Embryonic facial prominence (tissue), 1 donor: ENCODE data around the gene SLAIN1.

Experiments
- DNase-seq: peaks from one replicate; pipeline ENCODE4 v3.0.0-alpha.2; 2016; ENCODE audit errors: extremely low spot score

Gene SLAIN1

DNA sequence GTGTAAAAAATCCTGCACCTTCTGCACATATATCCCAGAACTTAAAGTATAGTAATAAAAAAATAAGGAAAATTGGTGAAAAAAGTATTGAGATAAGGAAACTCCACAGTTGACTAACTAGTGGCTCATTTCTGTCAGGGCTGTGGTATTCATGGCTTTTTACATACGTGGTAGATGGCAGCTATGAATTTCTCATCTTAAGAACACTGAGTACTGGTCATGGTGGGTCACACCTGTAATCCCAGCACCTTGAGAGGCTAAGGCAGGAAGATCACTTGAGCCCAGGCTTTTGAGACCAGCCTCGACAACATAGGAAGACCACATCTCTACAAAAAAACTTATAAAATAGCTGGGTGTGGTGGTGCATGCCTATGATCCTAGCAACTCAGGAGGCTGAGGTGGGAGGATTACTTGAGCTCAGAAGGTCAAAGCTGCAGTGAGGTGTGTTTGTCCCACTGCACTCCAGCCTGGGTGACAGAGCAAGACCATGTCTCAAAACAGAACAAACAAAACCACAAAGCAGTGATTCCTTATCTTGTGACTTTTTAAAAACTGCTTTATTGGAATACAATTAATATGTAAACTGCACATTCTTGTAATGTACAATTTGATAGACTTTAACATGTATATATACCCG lies 16.8 kb downstream of the SLAIN1 start:
- DNase-seq = no peak

DNA sequence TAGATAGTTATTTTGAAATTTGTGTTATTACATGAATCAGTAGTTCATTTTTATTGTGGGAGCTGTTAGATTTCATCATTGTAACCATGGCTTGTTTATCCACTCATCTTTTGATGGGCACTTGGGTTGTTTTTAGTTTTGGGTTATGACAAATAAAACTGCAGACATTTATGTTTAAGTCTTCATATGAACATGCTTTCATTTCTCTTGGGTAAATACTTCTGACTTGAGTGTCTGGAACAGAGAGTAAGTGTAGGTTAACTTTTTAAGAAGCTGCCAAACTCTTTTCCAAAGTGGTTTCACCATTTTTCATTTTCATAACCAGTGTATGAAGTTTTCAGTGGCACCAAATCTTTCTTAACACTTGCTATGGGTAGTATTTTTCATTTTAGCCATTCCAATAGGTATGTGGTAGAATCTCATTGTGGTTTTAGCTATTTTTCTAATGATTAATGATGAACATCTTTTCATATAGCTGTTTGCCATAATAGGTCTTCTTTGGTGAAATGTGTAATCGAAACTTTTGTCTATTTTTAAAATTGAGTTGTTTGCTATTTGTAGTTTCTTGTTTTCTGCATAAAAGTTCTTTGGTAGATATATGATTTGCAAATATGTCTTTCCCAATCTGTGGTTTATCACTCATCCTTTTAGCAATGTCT lies 17.9 kb downstream of the SLAIN1 start:
- DNase-seq = no peak

DNA sequence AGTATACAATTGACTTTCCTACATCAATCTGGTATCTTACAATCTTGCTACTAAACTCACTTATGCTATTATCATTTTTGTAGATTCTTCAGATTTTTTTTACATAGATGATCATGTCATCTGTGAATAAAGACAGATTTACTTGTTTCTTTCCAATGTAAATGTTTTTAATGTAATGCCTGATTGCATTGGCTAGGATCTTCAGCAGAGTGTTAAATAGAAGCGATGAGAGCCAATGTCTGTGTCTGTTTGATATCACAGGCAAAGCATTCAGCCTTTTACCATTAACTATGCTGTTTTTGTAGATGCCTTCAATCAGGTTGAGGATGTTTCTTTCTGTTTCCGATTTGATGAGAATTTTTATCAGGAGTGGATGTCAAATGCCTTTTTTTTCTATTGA lies 19.2 kb downstream of the SLAIN1 start:
- DNase-seq = no peak

GRCh38 chr13:77717508-77717907 lies 20.0 kb downstream of the SLAIN1 start:
- no peak for DNase-seq

- DNase-seq = no peak
These were observed 21.6 kb downstream of the SLAIN1 start for GRCh38 chr13:77719128-77719527.

DNA sequence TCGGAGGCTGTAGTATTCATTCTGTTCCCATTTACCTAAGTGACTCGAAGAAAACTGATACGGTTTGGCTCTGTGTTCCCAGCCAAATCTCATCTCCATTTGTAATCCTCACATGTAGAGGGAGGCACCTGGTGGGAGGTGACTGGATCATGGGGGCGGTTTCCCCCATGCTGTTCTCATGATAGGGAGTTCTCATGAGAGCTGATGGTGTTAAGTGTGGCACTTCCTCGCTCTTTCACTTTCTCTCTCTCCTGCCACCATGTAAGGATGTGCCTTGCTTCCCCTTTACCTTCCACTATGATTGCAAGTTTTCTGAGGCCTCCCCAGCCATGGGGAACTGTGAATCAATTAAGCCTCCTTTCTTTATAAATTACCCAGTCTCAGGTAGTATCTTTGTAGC lies 23.5 kb downstream of the SLAIN1 start:
- no peak for DNase-seq

- DNase-seq = no peak
These were observed 26.6 kb downstream of the SLAIN1 start for GRCh38 chr13:77724092-77724491.

DNA sequence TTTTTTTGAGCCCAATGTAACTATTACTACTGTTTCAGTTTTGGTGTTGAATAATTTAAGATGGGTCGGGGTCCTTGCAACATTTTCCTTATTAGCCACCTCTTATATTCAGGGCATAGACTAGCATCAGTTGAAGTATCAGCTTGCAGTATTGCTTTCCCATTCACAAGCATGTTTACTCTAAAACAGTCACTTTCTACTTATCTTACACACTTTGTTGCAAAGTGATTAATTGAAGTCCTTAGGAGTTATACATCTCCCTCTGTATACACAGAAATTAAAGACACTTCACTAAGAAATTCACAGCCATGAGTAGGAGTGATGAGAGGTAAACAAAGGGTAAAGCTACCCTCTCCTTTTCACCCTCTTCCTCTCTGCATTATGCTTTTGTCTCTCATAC lies 27.6 kb downstream of the SLAIN1 start:
- DNase-seq = no peak

DNA sequence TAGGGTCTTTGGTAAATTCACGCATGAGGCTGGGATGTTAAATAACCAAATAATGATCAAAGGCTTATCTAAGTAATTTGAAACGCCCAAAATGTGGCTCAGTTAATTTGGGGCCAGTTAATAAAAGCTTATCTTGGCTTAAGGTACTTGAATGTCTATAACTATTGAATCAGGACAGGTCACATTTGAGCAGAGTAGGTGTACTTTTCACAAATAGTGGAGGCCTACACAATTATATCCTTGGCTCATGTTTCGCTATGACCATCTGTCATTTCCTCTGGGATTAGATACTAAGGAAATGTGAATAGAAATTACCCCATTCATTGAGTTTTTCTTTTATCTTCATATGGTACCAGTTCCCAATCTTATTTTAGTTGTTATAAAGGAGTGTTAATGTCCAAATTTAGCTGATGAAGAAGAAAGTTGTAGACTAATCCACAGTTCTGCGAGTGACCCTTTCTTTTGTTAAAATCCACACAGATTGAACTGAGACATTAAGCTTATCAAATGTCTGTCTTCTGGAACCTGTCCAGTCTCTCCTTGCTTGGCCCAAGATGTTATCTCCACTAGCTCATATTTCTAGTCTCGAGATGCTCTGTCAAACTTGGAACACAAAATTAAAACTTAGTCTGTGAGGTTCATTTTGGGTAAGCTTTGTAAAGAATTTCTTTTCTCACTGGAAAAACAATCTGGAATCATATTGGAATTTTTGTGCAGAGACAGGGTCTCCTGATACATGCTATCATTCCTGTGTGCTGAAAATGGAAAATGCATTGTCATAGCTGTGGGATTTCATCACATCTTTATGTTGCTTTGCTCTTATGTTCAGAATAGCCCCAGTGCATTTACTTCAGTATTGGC lies 31.0 kb downstream of the SLAIN1 start:
- no peak for DNase-seq

GRCh38 chr13:77729502-77730221 lies 32.2 kb downstream of the SLAIN1 start:
- DNase-seq = no peak

- DNase-seq = no peak
These were observed 33.1 kb downstream of the SLAIN1 start for GRCh38 chr13:77730572-77730971.

DNA sequence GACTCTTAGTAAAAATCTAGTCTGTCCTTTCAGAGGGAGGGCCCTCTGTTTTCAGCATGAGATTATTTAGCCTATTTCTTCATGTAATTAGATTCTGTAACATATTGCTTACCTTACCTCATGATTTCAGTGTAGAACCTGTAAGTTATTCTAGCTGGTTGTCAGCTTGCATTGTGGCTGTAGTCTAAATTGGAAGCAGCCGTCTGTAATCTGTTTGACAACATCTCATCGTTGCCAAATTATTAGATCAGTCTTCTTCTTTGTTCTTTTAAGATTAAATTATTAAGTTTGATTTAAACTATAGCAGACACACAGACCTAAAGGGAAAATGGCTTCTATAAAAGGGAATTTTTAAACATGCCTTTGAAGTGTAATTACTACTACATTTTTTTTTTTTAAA lies 34.8 kb downstream of the SLAIN1 start:
- no peak for DNase-seq

GRCh38 chr13:77733674-77734073 lies 36.2 kb downstream of the SLAIN1 start:
- no peak for DNase-seq

DNA sequence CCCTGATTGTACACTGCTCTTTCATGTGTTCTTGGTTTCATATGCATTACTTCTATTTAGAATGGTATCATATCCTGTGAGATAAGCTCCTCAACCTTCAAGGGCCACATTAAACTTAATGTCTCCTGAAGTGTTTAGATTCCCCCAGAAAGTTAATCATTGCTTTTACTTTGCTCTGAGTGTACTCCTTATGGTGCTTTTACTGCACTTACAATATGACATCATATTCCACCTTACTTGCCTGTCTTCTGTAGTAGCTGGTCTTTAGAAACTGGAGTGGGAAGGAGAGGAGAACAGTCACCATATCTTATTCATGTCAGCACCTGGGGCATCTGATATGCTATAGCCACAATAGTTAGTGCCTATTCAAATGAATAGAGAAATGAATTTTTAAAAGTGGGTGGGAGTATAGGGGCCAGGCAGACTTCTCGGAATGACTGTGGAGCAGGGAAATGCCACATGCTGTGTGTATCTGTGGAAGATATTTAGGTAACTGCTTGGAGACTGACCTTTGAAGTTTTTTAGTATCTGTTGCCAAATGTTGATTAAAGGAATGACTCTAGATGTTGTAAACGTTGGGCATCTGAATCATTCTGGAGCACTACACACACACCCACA lies 40.2 kb downstream of the SLAIN1 start:
- no peak for DNase-seq

- no peak for DNase-seq
These were observed 42.7 kb downstream of the SLAIN1 start for GRCh38 chr13:77740097-77740735.

DNA sequence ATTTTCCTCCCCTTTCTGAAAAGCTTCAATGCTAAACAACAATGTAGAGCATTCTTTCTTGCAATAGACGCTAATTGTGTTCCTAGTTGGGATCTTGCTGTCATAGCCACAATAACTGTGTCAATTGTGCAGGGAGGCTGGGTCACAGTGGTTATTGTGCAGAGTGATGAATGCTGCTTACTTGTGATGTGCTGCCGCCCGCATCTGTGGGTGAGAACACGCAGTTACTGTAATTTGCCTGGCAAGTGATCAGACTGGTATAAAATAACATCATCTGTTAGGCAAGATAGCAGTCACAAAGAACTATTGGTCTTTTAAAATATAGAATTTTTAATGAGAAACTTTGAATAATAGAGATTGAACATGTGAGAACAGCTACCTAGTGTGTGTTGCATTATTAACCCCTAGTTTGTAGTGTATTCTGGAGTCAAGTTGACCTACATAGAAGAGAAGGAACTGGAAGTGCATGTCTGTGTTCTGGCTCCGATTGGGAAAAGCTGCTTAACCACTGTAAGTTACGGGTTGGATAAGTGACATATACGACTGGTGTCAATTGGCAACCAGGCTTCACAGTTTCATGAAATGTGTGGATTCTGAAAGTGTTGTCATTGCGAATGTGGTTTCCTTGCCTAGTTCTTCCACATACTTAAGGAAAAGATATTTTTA lies 43.6 kb downstream of the SLAIN1 start:
- DNase-seq = no peak

DNA sequence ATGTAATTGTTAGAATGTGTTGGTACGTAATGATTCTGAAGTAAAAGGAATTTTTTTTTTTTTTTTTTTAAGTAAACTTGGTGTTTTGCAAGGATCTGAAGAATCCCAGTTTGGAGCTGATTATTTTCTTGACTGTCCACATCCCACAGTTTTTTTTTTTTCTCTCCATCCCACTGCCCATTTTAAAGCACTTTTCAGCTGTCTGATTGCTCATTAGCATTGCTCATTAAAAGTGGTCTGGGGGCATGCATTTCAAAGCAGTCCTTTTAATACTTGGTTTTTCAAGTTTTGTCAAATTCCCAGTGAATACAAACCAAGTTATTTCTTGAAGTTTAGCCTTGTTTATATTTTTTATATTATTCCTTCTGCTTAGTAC lies 44.1 kb downstream of the SLAIN1 start:
- DNase-seq = no peak

- DNase-seq = no peak
These were observed 45.3 kb downstream of the SLAIN1 start for GRCh38 chr13:77742801-77743200.

DNA sequence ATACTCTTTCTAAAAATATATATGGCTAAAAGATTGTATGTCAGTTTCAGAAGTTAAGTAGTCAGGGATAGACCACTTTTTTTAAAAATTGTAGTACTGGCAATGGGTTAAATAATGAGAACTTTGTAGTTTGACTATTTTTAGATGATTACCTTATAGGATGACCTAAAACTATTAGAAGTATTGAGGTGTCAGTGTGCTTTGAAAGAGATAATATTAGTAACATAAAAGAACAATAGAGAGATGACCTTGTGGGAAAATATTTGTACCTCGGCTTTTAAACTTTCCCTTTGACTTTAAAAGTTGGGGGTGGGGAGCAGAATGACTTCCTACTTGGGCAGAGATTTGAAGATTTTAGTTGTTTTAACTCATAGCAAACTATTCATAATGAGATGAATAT lies 48.3 kb downstream of the SLAIN1 start:
- DNase-seq = no peak

GRCh38 chr13:77749344-77749880 lies 51.9 kb downstream of the SLAIN1 start:
- DNase-seq = no peak
